Type B pancreatic cell (in vitro differentiated cells): Measurements from ENCODE around the gene MYO5C. TPM values are rescaled to one million over a fixed set of nuclear protein-coding genes. Genes with fewer than 3 reads are reported as not detected.
A peak's percentile ranks its signal among the peaks of the same experiment; 100 is the strongest.

Experiments
- DNase-seq: peaks from one replicate; pipeline ENCODE4 v3.0.0; 2021; ENCODE audit warnings: mixed read lengths; ENCODE audit not compliant: unreplicated experiment; ENCODE audit errors: extremely low spot score
- H3K27ac Mint-ChIP-seq: 2 replicates; pipeline ENCODE4 v1.8.0; 2021; ENCODE audit warnings: mild to moderate bottlenecking, mixed read lengths
- H3K27me3 Mint-ChIP-seq: 2 replicates; pipeline ENCODE4 v1.8.0; 2021; ENCODE audit warnings: mixed read lengths
- H3K36me3 Mint-ChIP-seq: 2 replicates; pipeline ENCODE4 v1.8.0; 2021; ENCODE audit warnings: mixed read lengths
- H3K4me1 Mint-ChIP-seq: one replicate; pipeline ENCODE4 v1.8.0; 2021; ENCODE audit warnings: mixed read lengths; ENCODE audit not compliant: unreplicated experiment
- H3K4me3 Mint-ChIP-seq: 2 replicates; pipeline ENCODE4 v1.8.0; 2021; ENCODE audit warnings: mild to moderate bottlenecking, mixed read lengths
- H3K9me3 Mint-ChIP-seq: 2 replicates; pipeline ENCODE4 v1.8.0; 2021; ENCODE audit warnings: mixed read lengths
- total RNA-seq: library from RNA; stranded (reverse); gene quantifications from 2 replicates; pipeline ENCODE4 v1.2.1, GENCODE V29; 2021; ENCODE audit warnings: low replicate concordance
- TF ChIP-seq, protein P1 (sequence below): fragments of 200-600 bp; sonication (generic); conservative IDR thresholded peaks from 2 replicates; pipeline ENCODE4 v1.5.0; 2021; ENCODE audit warnings: antibody characterized with exemption, mild to moderate bottlenecking

MYO5C gene
- total RNA-seq, 1 donor from 2014 or later, result 17.5 TPM

DNA sequence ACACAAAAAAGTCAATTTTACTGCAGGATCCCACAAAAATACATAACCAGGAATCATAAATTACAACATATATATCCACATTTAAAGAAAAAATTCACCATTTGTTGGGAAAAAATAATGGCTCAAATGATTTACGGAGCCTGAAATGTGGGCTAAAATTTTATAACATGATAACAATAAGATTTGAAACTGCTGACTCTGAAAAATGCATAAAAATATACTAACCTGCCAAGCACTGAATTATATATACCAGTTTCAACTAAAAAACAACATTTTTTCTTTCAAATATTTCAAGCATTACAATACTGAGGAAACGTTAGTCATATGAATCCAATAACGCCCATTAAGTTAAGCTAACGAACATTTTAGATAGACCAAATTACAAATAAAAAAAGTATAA lies 12.2 kb upstream of the MYO5C start:
- DNase-seq, result no peak
- Mint-ChIP-seq H3K27me3 (no peaks in the 10 kb centered on the region), H3K4me1 (peaks cover 3% of the 10 kb centered on the region), H3K4me3 (no peak overlapping the region), H3K36me3 (no peaks in the 10 kb centered on the region), H3K9me3 (peaks cover 3% of the 10 kb centered on the region), H3K27ac (no peak overlapping the region)
- TF ChIP-seq, protein P1, sequence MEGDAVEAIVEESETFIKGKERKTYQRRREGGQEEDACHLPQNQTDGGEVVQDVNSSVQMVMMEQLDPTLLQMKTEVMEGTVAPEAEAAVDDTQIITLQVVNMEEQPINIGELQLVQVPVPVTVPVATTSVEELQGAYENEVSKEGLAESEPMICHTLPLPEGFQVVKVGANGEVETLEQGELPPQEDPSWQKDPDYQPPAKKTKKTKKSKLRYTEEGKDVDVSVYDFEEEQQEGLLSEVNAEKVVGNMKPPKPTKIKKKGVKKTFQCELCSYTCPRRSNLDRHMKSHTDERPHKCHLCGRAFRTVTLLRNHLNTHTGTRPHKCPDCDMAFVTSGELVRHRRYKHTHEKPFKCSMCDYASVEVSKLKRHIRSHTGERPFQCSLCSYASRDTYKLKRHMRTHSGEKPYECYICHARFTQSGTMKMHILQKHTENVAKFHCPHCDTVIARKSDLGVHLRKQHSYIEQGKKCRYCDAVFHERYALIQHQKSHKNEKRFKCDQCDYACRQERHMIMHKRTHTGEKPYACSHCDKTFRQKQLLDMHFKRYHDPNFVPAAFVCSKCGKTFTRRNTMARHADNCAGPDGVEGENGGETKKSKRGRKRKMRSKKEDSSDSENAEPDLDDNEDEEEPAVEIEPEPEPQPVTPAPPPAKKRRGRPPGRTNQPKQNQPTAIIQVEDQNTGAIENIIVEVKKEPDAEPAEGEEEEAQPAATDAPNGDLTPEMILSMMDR, result no peak

DNA sequence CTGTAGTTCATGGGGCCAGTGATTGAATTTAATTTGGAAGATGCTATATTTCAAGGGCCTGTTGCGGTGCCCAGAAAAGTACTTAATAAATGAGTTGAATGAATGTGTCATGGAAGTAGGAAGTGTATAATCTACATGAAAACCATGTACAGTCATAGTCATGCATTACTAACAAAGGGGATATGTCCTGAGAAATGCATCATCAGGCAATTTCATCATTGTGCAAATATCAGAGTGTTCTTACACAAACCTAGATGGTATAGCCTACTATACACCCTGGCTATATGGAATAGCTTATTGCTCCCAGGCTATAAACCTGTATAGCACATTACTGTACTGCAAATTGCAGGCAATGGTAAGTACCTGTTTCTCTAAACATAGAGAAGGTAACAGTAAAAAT lies 10.7 kb upstream of the MYO5C start:
- TF ChIP-seq, protein P1, result no peak
- Mint-ChIP-seq H3K4me1 (peaks cover 3% of the 10 kb centered on the region), H3K36me3 (no peaks in the 10 kb centered on the region), H3K4me3 (no peak overlapping the region), H3K27me3 (no peaks in the 10 kb centered on the region), H3K27ac (no peak overlapping the region), H3K9me3 (peaks cover 3% of the 10 kb centered on the region)
- no peak for DNase-seq

DNA sequence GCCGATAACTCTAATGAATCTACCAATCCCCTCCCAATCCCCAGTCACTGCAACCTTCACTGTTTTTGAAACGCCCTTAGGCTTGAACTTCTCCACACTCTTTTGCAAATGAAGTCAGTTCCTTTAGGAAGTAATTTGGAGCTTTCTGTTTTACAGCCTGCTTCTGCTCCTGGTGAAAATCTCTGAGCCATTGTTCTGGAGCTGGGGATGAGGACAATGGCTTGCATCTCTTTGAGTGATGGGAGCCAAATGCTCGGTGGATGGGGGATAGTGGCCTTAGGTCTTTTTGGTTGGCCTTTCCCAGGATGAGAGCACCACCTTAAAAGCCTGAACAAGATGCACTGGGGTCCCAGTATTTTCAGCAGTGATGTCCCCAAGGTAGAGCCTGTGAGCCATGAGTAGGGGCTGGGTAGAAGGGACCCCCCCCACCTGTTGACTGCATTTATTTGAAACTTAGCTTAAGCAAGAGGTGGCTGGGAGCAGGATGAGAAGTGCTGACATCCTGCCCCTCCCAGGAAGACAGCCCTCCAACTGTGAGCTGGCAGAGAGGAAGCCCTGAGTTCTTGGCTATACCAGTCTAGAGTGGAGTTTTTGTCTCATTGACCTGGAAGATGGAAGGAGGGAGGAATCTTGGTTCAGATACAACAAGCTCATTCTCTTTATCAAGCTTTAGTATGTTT lies 7.6 kb upstream of the MYO5C start:
- Mint-ChIP-seq H3K4me1 (no peaks in the 10 kb centered on the region), H3K9me3 (peaks cover 3% of the 10 kb centered on the region), H3K27ac (no peak overlapping the region), H3K27me3 (no peaks in the 10 kb centered on the region), H3K4me3 (no peak overlapping the region), H3K36me3 (no peaks in the 10 kb centered on the region)
- no peak for DNase-seq
- TF ChIP-seq, protein P1, result no peak

DNA sequence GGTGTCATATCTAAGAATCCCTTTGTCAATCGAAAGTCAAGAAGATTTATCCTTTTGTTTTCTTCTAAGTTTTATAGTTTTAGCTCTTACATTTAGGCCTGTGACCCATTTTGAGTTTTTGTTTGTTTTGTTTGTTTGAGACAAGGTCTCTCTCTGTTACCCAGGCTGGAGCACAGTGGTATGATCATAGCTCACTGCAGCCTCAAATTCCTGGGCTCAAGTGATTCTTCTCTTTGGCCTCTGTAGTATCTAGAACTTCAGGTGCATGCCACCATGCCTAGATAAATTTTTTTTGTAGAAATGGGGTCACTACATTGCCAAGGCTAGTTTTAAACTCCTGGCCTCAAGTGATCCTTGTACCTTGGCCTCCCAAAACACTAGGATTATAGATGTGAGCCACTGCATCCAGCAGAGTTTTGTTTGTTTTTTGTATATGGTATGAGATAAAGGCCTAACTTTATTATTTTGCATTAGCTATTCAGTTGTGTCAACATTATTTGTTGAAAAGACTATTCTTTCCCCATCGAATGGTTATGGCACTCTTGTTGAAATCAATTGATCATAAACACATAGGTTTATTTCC lies 5.8 kb upstream of the MYO5C start:
- TF ChIP-seq, protein P1, result no peak
- peaks cover 3% of the 10 kb centered on the region for H3K9me3 Mint-ChIP-seq
- H3K4me1 Mint-ChIP-seq, result no peaks in the 10 kb centered on the region
- no peak overlapping the region for H3K4me3 Mint-ChIP-seq
- H3K27ac Mint-ChIP-seq, result no peak overlapping the region
- DNase-seq, result no peak
- no peaks in the 10 kb centered on the region for H3K27me3 Mint-ChIP-seq
- no peaks in the 10 kb centered on the region for H3K36me3 Mint-ChIP-seq

DNA sequence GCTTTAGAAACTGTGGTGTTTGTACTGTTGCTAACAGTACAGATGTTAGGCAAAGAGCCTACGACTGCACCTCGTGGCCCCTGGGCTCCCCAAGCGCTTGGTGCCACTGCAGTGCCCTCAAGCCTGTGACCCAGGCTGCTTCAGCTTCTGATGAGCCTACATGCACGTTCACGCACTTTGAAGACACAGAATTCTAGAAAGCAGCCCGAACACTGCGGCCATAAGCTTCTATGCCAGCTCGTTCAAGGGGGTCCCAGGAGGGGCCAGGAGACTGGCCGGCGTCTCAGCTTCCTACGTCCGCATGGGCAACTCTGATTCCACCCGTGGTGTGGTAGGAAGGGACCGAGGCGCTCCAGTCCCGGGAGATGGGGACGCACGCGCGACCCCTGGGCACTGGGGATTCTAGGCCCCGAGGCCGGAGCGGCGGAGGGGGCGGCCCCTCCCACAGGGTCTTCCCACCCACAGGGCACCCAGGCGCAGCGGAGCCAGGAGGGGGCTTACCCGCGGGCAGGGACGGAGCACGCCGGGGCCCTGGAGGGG lies 653 bp downstream of the MYO5C start:
- H3K4me1 Mint-ChIP-seq, result peaks cover 9% of the 10 kb centered on the region
- H3K27ac Mint-ChIP-seq, result peak overlapping the region; percentile 69
- no peaks in the 10 kb centered on the region for H3K9me3 Mint-ChIP-seq
- H3K4me3 Mint-ChIP-seq, result peak overlapping the region; percentile 89
- H3K36me3 Mint-ChIP-seq, result no peaks in the 10 kb centered on the region
- peaks cover 19% of the 10 kb centered on the region for H3K27me3 Mint-ChIP-seq
- no peak for DNase-seq
- TF ChIP-seq, protein P1, result no peak
